ENCODE data around the gene IQSEC1.

IQSEC1 gene

DNA sequence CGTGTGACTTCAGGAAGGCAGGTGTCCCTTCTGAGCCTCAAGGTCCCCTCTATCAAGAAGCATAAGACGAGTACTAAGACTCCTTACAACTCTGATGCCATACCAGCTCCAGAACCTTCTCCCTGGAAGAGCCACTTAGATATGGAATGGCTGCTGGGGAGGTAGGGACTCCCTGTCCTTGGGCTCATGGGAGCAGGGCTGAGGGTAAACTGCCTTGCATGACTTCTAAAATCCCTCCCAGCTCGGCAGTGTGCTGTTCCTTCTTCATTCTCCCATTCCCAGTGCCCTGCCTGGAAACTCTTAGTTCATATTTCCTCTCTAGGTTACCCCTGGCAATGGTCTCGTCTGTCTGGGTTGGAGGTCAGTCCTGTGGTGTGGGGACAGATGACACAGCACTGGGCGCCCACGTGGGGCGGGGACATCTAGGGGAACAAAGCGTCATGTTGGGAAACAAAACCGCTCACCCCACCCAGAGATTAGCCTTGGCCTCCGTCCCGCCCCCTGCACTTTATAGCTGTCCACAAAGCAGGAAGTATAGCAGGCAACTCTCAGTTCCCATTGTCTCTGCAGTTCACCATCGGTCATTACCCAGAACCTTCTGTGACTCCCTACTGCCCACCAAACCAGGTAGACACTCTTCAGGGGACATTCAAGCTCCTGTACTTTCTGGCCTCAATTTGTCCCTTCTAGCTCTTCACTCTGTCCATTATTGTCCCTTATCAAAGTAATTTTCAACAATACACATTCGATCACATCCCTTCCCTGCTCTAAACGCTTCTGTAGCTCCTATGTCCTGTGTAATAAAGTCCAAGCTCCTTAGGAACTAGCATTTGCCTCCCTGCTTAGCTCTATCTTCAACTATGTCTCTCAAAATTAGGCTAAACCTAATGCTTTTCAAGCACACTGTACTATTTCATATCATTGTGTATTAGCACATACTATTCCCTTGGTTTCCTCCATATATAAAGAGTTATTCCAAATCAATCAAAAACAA is 73.8 kb downstream of the IQSEC1 start:
- no peak for DNase-seq (ENCODE audit: low read depth)

DNA sequence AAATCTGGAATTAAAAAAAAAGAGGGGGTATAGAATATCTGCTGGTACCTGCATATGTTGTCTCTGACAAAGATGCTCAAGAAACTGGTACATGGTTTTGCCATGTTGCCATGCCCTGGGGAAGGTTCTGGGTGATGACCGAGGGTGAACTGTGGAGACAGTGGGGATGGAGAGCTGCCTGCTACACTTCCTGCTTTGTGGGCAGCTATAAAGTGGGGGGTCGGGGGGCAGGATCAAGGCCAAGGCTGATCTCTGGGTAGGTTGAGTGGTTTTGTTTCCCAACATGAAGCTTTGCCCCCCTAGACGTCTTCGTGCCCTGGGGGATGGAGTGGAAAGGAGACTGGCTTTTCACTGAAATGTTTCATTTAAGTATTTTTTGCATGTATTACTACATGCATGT is 74.6 kb downstream of the IQSEC1 start:
- DNase-seq (ENCODE audit: low read depth) = no peak

DNA sequence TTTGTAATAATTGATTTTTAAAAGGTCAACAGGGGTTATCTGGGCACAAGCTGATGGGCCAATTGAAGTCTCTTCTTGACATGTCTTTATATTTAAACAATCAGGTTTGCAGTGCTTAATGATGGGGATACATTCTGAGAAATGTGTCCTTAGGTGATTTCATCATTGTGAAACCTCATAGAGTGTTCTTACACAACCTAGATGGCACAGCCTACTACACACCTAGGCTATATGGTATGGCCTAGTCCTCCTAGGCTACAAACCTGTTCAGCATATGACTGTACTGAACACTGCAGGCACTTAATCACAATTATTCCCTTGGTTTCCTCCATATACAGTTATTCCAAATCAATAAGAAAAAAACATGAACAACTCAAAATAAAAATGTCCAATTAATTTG is 75.8 kb downstream of the IQSEC1 start:
- no peak for DNase-seq (ENCODE audit: low read depth)

DNA sequence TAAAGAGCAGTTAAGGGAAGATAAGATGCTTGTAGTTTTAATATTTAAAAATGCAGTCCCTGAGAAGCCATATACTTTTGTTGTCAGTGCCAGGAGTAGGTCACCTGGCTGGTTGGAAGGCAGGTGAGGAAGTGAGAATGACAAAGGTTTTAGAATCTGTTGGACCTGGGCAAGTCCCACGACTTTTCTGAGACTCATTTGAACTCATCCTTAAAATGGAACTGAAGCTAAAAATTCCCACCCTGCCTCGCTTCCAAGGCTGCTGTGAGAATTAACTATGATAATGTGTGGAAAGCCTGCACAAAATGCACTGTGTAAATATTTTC is 77.1 kb downstream of the IQSEC1 start:
- no peak for DNase-seq (ENCODE audit: low read depth)

DNA sequence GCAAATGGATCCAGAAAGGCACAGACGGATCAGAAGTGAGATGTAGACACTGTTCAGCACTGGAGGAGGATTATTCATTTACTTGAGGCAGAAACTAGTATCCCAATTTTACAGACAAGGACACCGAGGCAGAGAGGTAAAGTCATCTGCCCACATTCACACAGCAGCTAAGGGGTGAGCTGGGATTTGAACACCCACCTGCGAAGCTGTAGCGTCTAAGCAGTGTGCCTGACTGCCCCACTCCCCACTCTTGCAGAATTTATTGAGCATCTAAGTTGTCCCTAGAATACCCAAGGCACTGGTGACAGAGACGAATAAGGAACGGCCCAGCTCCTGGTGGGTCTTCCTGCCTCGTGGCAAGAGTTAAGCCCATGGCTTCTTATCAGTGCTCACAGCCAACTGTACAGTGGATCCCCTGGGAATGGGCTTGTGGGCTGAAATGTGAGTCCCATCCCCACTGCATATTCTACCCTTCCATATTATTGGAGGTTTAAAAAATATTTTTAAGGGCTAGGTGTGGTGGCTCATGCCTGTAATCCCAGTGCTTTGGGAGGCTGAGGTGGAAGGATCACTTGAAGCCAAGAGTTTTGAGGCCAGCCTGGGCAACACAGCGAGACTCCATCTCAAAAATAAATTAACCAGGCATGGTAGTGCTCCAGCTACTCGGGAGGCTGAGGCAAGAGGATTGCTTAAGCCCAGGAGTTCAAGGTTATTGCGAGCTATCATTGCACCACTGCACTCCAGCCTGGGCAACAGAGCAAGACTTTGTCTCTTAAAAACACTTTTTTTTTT is 77.6 kb downstream of the IQSEC1 start:
- DNase-seq (ENCODE audit: low read depth) = no peak

DNA sequence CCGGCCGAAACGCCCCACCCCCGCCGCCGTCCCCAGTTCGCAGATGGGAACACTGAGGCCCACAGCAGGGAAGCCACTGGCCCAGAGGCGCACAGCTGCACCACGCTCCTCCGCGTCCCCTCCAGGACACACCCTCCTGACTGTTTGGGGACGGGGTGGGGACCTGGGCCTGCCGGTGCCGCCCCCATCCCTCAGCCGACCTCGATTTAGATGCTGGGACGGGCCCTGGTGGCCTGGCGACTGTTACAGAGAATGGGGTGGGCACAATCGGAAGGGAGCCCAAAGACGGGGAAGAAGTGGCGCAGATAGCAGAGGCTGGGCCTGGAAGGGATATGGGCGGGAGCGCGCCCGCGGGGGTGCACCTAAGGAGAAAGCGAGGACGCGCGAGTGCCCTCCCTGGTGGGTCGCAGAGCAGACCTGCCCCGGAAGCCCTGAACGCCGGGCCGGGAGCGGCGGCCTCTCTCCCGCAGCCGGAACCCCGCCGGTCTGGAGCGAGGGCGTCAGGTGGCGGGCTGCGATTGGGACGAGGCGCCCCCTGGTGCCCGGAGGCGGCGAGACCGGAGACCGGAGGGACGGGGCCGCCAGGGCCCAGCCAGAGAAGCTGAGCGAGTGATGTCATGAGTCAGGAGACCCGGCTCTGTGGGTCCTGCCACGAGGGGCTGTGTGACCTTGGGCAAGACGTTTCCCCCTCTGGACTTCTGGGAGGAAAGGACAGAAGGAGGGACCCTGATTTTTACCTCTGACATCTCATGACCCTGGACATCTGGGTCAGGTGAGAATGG is 78.4 kb downstream of the IQSEC1 start:
- DNase-seq (ENCODE audit: low read depth) = peak; percentile 71

DNA sequence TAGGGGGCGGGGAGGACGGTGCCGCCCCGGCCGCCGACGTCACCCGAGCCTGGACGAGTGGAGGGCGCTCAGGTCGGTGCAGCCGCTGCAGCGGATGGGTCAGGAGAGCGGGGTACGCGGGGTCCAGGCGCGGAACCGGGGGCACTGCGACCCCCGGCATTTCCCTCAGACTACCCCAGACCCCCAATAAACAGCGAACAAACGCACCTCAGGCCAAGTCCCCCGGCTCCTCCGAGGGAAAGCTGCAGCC is 78.9 kb downstream of the IQSEC1 start:
- no peak for DNase-seq (ENCODE audit: low read depth)

DNA sequence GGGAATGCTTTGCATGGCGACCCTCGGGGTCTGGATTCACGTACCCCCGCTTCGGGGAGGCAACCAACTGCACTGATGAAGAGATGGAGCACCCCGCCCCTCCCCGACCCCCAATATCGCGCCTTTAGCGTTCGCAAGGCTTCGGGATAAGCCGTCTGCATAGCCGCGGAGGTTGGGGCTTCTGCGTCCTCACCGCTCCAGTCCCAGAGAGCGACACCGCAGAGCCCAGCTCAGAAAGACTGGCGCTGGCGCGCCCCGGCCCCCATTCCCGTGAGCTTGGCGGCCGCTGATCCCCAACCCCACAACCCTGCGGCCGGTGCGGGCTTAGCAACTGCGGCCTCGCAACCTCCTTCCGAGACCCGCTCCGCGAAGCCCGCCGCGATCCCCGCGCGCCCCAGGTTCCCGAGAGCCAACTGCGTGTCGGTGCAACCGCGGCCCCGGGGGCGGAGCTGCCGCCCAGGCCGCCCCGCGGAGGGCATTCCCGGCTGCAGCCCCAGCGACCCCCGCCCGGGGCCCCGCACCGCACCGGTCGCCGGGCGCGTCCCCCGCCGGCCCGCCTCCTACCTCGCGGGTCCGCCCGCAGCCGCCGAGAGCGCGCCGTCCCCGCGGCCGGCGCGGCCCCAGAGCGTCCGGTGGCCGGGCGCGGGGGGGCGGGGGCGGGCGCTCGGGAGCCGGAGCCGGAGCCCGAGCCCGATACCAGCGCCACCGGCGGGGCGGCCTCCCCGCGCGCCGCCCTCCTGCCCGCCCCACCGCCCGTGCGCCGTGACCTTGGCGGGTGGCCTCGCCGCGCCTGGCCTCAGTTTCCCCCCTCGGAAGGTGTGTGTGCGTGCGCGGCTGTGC is 79.5 kb downstream of the IQSEC1 start:
- DNase-seq (ENCODE audit: low read depth) = no peak

DNA sequence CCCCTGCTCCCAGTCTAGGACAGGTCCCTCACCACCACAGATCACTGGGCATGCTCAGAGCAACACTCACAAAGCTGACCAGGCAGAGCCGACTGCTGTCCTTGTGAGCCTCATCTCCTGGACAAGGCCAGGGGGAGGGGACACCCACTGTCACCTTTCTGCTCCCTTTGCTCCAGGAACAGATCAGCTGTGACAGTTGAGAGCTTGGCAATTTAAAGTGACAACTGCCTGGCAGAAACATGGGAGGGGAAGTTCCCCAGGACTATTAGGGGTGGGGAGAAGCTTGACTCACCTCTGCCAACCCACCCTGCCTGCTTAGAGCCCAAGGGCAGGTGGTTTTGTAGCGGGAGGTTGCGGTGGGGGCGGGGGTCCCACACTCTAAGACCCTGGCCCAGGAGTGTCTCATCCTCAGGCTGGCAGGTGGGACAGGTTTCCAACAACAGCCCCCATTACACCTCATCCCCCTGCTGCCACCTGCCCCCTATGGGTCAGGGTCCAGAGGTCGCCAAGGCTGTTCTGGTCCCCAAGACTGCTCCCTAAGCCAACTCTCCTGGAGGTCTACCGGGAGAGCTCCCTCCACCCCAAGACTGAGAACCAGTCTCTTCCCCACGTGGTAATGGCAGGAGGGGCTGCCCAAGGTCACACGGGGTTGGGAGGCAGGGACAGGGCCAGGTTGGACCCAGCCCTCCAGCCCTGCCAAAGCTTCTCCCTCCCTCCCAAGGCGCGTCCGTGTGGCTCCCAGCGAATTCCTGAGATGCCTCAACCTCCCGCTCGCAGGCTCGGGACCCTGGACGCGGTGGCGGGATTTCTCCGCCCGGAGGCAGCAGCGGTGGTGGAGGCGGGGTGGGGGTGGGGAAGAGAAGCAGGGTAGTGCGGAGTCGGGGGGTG is 80.4 kb downstream of the IQSEC1 start:
- no peak for DNase-seq (ENCODE audit: low read depth)

DNA sequence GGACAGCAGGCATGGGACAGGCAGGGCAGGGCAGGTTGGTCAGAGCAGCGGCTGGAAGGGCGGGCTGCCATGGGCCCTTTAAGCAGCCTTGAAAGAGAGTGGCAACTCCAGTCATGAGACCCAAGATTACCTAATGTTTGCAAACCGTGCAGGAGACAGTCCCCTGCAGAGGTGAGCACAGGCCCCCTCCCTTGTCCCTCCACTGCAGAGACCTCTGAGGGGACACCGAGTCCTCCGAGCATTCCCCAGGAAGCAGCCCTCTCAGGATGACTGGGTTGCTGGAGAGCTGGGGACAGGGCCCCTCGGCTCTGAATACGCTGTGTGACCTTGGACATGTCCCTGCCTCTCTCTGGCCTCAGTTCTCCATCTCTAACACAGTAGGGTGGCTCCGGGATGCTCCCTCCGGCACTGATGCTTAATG is 81.4 kb downstream of the IQSEC1 start:
- no peak for DNase-seq (ENCODE audit: low read depth)

DNA sequence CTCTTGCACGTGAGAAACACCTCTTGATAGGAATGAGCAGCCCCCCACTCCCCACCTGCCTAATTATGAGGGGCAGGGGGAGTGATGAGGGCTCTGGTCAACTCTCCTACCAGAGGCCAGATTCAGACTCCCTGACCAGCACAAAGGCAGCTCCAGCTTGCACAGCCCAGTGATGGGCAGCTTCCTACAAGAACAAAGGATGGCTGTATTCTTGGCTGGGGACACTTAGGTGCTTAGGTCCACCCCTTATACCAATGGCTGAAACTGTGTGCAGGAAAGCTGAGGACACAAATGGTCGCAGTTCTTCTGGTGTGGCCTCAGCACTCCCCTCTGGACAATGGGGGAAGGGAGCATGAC is 81.8 kb downstream of the IQSEC1 start:
- DNase-seq (ENCODE audit: low read depth) = no peak

DNA sequence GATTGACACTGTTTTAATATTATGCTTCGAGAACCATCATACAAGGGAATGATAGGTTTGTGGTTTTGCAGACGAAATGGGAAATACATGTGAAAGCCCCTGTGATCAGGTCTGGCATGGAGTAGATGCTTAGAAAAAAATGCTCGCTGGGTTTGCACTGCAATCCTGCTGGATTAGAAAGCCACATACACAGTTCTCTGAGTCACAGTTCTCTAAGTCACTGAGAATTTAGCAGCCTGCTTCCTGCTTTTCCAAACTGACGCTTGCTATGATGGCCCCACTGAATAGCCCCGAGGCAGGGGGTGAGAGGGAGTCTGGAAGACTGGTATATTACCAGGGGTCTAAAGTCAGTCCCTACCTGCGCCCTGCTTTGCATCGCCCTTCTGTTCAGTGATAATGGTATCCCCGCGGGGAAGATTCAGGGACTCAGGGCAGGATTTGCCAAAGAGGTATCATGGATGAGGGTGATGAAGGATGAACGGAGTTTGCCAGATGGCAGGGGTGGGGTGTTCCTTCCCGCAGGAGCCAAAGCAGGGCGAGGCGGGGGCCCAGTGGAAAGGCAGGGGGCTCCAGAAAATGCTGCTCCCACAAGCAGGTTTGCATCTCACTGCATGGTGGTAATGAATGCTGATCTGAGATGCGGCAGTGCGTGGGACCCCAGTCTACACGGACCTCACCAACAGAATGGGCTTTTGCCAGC is 82.3 kb downstream of the IQSEC1 start:
- no peak for DNase-seq (ENCODE audit: low read depth)

DNA sequence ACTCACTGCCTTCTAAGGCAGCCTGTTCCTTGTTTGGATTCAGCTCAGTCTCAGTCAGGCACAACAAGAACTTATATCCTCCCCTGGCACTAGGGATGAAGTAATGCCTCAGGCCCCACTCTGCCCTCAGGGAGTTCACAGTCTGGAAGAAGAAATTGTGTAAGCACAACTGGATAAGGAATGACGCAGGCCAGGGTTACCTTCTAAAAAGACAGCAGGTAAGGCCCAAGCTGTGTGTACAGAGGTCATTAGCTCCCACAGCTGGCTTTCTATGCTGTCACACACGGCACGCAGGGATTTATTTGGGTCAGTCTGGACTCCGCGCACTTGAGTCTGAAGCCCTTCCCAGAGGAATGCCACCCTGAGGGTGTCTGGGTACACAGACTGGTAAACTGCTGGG is 82.9 kb downstream of the IQSEC1 start:
- no peak for DNase-seq (ENCODE audit: low read depth)

DNA sequence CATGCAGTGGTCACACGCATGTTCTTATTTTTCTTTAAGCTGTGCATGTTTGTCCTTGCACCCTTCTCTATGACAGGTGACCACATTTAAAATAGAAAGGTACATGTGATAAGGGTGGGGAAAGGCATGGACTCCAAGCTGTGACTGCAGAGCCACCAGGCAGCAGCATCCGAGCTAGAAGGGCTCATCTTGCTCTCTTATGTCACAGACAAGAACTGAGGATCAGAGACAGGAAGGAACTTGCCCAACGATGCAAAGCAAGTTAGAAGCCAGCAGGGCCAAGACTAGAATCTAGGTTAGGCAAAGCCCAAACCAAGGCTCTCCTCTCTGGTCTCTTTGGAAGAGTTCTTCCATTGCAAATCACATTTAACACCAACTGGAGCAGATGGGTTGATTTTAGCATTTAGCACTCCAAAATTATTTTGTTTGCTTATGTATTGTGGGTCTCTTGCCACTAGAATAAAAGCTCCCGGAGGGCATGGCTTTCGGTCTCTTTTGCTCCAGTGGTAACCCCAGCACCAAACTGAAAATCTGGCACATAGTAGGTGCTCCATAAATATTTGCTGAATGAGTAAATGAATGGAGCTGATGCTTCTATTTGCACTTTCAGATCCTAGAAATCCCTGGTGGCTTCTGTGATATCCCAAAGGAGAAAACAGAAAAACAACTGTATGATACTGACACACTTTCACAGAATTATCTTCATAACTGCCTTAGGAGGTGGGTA is 84.3 kb downstream of the IQSEC1 start:
- DNase-seq (ENCODE audit: low read depth) = no peak

DNA sequence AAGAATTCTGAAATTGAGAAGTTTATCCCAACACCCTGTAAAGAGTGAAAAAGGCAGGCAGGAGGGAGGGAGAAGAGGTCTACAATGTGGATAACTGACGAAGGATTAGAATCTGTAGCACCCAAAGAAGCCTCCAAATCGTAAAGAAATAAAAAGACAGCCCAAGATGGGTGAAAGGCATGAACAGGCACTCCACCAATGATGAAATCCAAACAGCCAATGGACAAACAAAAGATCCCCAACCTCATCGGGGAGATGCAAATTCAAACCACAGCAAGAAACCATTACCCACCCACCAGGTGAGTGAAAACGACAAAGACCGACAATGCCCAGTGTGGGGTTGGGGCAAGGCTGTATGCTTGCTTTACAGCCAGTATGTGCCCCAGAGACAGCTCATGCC is 85.6 kb downstream of the IQSEC1 start:
- no peak for DNase-seq (ENCODE audit: low read depth)

DNA sequence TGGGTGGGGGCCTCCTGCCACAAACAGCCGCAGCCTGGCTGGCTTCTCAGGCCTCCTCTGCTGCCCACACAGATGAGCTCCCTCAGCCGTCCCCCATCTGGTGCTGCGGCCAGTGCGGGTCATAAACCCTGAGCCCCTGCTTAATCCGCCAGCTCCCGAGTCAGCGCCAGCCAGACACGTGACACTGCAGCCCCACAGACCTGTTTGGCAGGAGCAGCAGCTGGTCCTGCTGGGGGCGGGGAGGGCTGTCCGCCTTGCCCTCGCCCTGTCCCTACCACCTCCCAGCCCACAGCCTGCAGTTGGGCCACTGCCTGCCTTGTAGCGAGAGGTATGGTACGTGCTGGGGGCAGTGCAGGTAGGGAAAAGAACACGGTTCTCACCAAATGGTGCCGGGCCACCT is 86.2 kb downstream of the IQSEC1 start:
- DNase-seq (ENCODE audit: low read depth) = no peak

DNA sequence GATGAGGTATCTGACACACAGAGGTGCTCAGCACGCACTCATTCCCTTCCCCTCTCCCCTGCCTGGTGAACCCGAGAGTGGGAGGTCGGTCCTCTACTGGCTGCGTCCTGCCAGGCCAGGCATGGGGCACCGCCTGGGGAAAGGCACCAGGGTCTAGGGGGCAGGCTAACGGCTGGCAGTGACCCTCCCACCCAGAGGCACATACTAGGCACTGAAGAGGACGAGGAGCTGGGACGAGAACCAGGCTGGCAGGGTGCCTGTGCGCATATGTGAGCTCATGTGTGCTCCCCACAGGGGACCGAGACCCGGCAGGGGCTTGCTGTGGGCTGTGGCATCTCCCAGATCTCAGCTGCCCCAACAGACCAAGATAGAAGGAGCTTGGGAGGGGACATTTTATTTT is 86.7 kb downstream of the IQSEC1 start:
- DNase-seq (ENCODE audit: low read depth) = no peak

DNA sequence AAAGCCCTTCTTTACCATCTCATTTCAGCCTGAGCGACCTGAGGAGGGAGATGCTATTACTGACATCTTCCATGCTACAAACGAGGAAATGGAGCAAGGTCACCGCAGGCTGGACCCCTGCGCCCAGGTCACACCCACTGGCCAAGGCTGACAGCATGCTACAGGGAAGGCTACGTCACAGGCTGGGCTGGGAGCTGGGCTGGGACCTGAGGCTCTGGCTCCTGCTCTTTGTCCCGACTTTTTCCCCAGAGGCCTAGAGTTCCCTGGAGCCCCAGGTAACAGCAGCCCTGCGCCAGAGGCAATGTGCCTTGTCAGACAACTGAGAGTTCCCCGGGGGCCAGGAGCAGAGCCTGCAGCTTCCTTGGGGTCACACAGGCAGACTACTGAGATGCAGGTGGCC is 87.2 kb downstream of the IQSEC1 start:
- no peak for DNase-seq (ENCODE audit: low read depth)

DNA sequence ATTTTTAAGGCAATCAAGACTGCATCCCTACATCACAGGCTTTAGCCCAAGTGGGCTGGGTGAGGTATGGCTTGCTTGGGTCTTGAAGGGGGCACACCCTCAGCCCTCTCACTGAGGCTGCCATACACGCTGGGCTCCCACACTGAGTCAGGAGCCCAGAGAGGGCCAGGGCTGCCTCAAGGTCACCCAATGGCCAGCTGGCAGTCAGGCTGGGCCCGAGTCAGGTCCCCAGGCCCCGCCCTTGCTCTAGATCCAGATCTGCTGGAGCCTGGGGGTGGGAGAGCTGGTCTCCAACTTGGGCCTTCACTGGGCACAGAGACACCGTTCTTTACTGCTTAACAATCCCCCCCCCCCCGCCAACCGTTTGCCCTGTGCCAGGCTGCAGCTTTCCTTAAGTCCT is 88.1 kb downstream of the IQSEC1 start:
- DNase-seq (ENCODE audit: low read depth) = no peak

All from stimulated activated CD8-positive, alpha-beta memory T cell treated with anti-CD3 and anti-CD28 coated beads, Interleukin-12 subunit alpha, Interleukin-12 subunit beta, amount 100 ng/mL, for 1 hour (primary cell).